CD4-positive, alpha-beta T cell treated with Interleukin-1 beta for 1 hour (primary cell): ENCODE measurements around the gene NLGN1.

Experiments
- DNase-seq, 2 donors: peaks; one replicate each; pipeline ENCODE4 v3.0.0-alpha.2; 2020 to 2022

NLGN1 gene

DNA sequence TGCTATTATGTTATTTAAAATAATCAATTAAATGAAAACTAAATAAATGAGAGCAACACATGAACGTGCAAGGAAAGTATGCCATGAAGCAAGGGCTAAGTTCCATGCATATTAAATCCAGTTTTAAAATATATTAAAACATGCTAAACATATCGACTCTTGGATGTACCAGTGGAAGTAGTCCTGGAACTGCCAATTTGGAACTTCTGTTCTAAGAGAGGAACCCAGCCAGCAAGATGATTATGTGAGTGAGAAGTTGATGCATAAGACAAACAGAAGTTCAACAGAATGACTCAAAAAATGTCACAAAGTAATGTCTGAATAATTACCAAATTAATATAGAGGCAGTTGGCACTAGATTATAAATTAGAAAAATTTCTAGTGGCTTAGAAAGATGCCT lies 714.2 kb downstream of the NLGN1 start:
- DNase-seq, result no peak

GRCh38 chr3:174116421-174116820 lies 718.9 kb downstream of the NLGN1 start:
- no peak for DNase-seq

DNA sequence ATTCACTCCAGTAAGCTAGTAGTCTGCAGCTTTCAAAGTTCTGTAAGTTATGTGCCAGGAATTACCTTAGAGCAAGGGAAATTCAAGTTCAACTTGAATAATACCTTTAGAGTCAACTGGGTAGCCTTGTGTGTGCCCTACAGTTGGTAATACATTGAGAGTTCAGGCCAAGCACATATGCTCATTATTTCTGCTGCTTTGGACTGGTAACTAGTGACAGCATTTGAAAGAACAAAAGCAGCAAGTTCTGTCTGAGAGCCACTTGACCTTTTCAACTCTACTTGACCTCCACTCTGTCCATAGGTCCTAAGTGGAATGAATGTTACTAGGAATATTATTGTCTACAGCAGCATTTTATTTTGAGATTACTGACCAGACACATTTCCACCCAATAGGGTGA lies 723.5 kb downstream of the NLGN1 start:
- no peak for DNase-seq

- no peak for DNase-seq
Observed at GRCh38 chr3:174122411-174122810, 724.9 kb downstream of the NLGN1 start.

GRCh38 chr3:174125267-174125824 lies 727.8 kb downstream of the NLGN1 start:
- DNase-seq, result no peak

DNA sequence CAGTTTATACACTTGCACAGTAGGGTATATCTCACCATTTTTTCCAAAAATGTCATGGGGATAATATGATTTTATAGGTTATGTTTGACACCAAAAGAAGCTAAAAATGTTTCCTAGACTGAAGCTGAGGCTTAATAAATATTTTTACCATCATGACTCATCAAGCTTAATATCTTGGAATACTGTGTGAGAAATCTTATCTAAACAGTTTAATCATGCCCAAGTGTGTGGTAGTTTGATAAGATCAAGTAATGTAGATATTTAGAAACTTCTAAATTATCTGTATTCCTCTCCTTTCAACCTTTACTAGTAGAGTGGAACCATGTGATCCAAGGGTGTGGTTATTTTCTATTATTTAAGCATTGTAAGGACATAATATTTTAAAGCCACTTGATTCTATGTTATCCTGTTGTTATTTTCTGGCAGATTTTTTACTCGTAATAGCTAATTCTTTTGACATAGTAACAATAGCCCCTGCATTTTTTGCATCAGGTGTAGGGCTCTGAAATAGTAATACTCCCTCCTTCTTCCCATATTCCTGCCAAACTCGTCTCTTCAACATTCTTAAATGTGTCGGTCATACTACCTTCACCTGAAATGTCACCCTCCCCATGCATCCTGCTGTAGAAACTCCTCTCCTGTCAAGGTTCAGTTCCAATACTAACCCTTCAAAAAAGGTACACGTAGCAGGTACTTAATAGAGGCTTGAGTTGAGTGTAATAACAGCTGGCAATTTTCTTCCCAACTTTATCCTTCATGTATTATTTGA lies 729.6 kb downstream of the NLGN1 start:
- DNase-seq, result no peak

- no peak for DNase-seq
Observed at GRCh38 chr3:174132006-174132405, 734.5 kb downstream of the NLGN1 start.

DNA sequence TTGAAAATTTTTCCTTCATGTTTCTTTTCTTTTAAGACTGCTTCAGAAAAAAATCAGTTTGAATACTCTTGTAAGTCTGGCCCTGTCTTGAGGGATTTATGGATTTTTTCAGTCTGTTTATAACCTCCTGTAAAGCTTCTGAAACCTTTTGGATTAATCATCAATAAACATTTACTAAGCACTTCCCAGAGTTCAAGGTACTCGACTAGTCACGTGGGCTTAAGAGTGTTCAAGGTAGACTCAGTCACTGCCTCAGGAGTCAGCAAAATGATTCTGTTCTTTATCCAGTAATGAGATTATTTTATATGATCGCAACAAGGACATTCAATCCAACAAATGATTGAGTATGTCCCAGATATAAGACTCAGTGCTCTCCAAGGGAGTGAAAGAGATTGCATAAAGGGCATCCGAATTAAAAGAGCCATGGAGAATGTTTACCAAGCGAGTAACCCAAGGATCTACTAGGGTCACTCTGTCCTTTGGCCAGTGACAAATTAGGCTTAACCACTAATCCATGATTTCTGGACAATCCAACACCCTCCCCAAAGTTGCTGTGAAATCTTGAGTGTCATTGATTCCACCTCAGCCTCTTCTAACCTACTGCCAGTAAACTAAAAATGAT lies 735.0 kb downstream of the NLGN1 start:
- no peak for DNase-seq

DNA sequence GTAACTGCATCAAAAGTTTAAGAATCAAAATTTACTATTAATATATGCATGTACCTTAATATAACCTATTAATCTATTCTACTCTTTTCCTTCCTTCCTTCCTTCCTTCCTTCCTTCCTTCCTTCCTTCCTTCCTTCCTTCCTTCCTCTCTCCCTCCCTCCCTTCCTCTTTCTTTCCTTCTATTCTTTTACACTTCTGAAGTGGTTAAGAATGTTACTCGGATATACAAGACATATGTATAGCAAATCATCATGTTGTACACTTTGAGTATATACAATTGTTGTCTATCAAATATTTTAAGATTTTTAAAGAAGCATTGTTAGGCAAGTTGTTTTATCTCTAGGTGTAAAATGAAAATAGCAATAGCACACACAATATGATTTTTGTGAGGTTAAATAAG lies 748.5 kb downstream of the NLGN1 start:
- DNase-seq, result no peak

DNA sequence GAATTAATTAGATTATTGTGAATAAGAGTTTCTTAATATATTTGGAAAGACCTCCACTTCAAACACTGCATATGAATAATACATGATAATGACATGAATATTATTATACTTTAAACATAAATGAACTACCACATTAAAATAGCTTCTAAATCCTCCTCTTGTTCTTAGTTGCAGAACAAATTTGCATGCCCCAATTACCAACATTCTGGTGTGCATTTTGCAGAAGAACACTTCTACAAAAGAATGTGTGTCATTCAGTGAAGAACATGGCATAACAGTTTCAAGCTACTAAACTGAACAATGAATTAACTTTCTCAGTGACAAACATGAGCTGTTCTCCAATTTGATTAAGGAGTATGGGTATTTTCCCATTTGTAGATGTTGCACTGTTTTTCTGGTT lies 750.3 kb downstream of the NLGN1 start:
- DNase-seq, result no peak

- DNase-seq, result no peak
Observed at GRCh38 chr3:174153871-174154270, 756.3 kb downstream of the NLGN1 start.

GRCh38 chr3:174156200-174156599 lies 758.7 kb downstream of the NLGN1 start:
- no peak for DNase-seq

DNA sequence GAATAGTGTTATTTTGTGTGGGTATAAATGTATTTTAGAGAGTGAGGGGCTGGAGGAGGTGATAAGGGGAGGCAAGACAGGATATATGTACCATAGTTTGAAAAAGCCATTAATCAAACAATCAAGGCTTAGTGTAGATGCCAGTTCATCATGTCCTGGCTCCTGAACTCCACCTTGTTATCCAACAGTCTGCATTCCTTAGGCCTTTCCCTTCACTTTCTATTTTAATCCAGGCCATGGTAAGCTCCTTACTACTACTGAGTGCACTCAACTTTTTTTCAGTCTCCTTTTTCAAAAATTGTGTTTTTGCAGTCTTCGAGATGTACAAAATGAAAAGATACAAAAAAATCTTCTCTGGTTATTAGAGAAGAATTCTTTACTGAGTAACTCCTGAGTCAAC lies 761.1 kb downstream of the NLGN1 start:
- no peak for DNase-seq

DNA sequence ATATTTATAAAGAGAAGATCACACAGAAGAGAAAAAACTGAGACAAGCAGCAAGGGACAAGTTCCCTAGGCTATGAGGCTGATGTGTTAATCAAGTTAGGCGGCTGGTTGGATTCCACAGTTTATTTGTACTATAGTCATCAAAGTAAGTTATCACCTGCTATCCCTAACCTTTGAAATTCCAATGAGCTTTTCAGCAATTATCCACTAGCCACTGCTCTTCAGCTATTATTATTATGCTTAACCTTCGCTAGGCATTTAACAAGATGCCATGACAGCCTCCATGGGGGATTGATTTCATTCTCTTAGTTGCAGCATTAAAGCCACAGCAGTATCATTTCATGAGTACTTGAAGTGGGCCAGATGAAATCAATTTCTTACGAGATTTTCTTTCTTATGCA lies 762.1 kb downstream of the NLGN1 start:
- DNase-seq, result no peak

GRCh38 chr3:174162550-174162949 lies 765.0 kb downstream of the NLGN1 start:
- no peak for DNase-seq

- DNase-seq, result no peak
Observed at GRCh38 chr3:174168026-174168425, 770.5 kb downstream of the NLGN1 start.

DNA sequence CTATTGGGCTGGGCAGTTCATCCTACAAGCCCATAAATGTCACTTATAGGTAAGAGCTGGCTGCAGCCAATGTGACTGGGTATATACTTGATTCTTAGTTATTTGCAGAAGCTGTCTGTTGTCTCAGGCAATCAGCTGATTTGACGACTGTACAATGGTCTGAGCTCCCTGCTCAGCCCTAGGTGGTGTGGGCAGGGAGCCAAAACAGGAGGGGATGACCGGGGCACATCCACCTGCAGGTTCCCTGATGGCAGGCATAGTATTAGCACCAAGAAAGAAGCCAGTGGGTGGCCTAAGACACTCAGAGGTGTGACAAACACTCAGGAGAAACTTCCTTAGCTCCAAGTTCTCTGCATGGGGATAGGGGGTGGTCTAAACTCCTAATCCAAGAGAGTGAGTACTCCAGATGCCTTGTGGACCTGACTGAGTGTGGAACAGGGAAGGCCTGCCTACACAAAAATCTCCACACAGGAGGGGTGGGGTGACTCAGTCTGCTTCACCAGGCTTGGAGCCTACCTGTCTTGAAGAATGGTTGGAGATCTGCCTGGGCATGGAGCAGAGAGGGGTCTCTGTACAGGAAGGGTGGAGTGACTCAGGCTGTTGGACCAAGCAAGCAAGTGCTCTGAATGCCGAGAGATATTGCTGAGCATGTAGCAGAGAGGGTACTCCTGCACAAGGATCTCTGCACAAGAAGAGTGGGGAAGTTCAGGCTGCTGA lies 771.2 kb downstream of the NLGN1 start:
- DNase-seq, result no peak

DNA sequence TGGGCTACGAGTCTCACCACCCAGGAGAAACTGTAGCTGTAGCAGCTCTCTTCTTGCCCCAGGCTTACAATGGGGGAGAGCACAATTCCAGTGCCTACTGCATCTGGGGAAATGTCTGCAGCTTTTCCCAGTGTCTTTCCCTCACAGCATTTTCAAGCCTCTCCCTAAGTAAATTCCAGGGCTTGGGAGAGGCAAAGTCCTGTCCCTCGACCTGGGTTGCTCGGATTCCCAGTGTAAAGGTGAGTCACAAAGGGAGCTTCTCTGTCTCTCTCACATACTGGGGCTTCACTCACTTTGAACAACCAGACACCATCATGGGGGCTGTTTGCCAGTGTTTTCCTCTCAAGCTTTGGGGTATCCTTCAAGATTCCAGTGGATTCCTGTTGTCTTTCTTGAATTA lies 772.2 kb downstream of the NLGN1 start:
- DNase-seq, result no peak

DNA sequence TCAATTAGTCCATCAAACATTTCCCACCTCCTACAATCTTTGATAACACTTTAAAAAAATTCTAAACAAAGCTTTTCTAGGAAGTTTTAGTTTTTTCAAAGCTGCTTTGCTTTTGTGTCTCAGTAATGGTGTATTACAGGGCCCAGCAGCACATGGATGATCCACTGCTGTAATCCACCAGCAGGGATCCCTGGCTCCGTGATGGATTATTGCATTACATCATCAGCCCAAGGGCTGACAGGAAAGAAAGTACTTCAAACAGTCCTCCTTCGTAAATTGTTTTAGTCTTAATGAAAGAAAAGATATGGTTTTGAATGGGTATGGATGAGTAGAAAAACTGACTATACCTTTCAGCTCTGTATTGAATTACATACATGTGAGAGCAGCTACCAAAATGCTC lies 772.7 kb downstream of the NLGN1 start:
- DNase-seq, result no peak

DNA sequence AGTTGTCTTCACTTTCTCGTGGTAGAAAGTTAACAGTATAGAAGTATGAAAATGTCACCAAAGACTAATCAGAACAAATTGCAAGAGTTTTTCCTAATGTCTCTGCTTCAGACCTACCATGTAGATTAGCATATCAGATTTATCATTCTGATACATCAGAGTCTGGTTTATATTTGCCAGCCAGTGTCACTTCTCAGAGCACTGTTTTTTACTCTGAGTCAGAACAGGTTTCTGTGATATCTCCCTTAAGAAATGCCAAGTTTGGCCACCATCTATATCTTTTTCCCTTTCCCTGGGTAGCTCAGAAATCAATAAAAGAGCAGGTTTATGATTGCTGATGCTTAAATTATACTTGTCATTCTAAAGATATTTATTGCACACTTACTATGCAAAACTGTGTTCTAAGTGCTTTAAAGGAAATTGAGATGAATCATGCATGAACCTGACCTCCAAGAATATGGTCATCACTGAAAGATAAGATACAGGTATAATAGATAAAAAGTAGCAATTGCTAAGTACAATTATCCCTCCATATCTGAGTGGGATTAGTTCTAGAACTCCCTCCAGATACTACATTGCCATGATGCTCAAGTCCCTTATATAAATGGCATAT lies 788.9 kb downstream of the NLGN1 start:
- DNase-seq, result no peak

DNA sequence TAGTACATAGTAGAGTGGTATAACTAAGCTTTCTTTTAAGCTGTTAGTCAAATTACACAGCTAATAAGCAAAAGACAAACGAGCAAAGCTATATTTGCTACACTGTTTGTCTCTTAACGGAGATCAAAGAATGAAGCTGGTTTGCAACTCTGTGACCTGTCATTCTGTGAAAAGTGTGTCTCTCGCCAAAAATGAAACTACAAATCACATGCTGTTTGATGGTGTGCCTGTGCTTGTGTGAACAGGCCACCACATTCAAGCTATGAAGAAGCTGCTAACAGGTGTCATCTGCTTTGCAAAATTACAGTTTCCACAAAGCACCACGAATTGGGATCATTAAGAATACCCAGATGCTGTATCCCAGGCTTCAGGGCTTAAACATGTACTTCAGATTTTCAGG lies 793.8 kb downstream of the NLGN1 start:
- no peak for DNase-seq

DNA sequence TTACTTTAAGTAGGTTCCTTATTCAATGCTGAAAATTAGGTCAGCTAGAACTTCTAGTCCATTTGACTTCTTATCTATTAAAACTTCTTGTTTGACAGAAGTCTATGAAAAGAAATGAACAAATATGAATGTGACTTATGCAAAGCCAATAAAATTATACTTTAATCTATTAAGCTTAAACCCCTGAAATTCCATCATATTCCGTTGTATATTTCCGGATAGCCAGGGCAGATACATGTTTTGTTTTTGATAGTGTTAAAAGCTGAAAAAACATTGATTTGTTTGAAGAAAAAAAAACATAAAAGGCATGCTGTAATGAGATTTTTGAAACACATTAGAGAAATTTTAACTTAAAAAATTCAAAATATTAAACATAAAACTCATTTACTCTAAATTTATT lies 794.4 kb downstream of the NLGN1 start:
- no peak for DNase-seq

DNA sequence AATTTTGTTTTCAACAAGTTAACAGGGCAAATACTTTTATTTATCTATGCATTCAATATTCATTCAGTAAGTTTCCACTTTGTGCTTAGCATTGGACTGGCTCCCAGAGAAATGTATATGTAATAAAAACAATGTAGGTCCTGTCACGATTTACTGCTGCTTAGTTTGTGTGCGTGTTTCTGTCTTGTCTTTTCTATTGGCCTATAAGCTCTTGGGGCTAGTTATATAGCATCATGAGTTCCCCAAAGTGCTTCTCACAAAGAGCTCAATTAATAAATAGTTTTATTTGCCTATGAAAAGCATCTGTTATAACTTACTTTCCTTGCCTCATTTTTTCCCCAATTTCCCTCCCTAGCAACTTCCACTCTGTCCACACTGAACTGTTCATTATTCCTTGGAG lies 794.9 kb downstream of the NLGN1 start:
- no peak for DNase-seq
